ENCODE data around the gene SHISA9. TPM values are rescaled to one million over a fixed set of nuclear protein-coding genes. Genes with fewer than 3 reads are reported as not detected.

Gene SHISA9
- total and polyA plus RNA-seq, 12 donors: 0.04 to 0.96 (median 0.13) TPM; not detected in 3

DNA sequence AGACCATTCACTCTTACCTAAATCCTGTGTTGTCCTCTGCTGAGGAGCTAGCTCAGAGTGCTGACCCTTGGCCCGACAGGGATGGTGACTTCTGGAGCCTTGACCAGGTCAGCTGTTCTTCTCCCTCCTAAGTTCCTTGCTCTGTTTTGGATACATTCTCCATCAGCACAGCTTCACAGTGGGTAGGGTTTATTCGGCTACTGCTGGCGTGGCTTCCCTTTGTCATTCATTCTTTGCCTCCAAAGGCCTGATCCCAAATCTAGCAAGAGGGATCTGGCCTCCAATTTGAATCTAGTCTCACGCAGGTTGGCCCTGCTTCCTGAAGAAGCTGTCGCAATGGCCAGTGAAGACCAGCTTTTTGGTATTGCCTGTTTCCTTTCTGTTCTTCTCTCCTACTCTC, 116.6 kb downstream of the SHISA9 start:
- Histone ChIP-seq H3K9me3 (no peaks in the 10 kb centered on the region), H3K27ac (no peak overlapping the region), H3K36me3 (no peaks in the 10 kb centered on the region), H3K27me3 (peaks cover 0 to 18% (median 1%) of the 10 kb centered on the region in 7 donors), H3K4me3 (no peak overlapping the region), H3K4me1 (no peaks in the 10 kb centered on the region)
- ATAC-seq: no peak
- 68% methylated on average over 5 of the region's 5 CpGs for WGBS, 2 donors
- TF ChIP-seq, protein P1, sequence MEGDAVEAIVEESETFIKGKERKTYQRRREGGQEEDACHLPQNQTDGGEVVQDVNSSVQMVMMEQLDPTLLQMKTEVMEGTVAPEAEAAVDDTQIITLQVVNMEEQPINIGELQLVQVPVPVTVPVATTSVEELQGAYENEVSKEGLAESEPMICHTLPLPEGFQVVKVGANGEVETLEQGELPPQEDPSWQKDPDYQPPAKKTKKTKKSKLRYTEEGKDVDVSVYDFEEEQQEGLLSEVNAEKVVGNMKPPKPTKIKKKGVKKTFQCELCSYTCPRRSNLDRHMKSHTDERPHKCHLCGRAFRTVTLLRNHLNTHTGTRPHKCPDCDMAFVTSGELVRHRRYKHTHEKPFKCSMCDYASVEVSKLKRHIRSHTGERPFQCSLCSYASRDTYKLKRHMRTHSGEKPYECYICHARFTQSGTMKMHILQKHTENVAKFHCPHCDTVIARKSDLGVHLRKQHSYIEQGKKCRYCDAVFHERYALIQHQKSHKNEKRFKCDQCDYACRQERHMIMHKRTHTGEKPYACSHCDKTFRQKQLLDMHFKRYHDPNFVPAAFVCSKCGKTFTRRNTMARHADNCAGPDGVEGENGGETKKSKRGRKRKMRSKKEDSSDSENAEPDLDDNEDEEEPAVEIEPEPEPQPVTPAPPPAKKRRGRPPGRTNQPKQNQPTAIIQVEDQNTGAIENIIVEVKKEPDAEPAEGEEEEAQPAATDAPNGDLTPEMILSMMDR (IDR thresholded peaks at IDR 0.05): no peak
- intact Hi-C loops (cut with DNase I): no loop called here
- no peak for DNase-seq

DNA sequence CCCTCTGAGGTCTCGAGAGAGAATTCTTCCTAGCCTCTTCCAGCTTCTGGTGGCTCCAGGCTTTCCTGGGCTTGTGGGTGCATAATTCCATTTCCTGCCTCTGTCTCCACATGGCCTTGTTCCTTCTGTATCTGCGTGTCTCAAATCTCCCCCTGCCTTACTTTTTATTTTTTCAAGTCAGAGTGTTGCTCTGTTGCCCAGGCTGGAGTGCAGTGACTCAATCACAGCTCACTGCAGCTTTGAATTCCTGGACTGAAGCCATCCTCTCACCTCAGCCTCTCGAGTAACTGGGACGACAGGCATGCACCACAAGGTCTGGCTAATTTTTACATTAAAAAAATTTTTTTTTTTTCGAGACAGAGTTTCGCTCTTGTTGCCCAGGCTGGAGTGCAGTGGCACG, 120.6 kb downstream of the SHISA9 start:
- Histone ChIP-seq H3K27ac (no peak overlapping the region), H3K4me3 (no peak overlapping the region), H3K4me1 (no peaks in the 10 kb centered on the region), H3K27me3 (peaks cover 0 to 7% (median 0%) of the 10 kb centered on the region in 7 donors), H3K9me3 (peaks cover 0 to 11% (median 0%) of the 10 kb centered on the region in 11 donors), H3K36me3 (no peaks in the 10 kb centered on the region)
- intact Hi-C loops (cut with DNase I): no loop called here
- TF ChIP-seq, protein P1 (IDR thresholded peaks at IDR 0.05): no peak
- no peak for DNase-seq
- ATAC-seq: no peak
- 77 to 79% methylated on average over 7 of the region's 7 CpGs for WGBS, 2 donors

DNA sequence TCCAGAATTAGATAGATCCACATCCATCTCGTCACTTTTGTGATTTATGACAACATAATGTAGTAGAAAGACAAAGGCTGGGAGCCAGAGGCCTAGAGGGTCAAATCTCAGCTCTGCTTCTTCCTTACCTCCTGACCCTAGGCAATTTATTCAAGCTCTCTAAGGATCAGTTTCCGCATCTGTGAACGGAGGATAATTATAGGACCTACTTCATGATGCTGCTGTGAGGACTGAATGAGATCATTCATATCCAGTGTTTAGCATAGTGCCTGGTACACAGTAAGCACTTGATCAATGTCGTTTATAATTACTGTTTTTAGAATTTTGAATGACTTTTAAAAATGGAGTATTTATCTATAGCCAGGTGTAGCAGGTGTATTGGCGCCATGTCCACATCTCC, 128.4 kb downstream of the SHISA9 start:
- Histone ChIP-seq H3K4me1 (no peaks in the 10 kb centered on the region), H3K27me3 (peaks cover 0 to 3% (median 0%) of the 10 kb centered on the region in 7 donors), H3K27ac (no peak overlapping the region), H3K9me3 (peaks cover 0 to 30% (median 0%) of the 10 kb centered on the region in 11 donors), H3K36me3 (no peaks in the 10 kb centered on the region), H3K4me3 (no peak overlapping the region)
- no peak for DNase-seq
- TF ChIP-seq, protein P1 (IDR thresholded peaks at IDR 0.05): no peak
- intact Hi-C loops (cut with DNase I): no loop called here
- no peak for ATAC-seq
- 65 to 67% methylated on average over 5 of the region's 5 CpGs for WGBS, 2 donors

- no peak for DNase-seq
- peaks cover 0 to 3% (median 0%) of the 10 kb centered on the region in 7 donors for H3K27me3 ChIP-seq
- no peak overlapping the region for H3K27ac ChIP-seq
- no peak for ATAC-seq
- no peaks in the 10 kb centered on the region for H3K4me1 ChIP-seq
- intact Hi-C loops (cut with DNase I): no loop called here
- H3K9me3 ChIP-seq: peaks cover 0 to 30% (median 0%) of the 10 kb centered on the region in 11 donors
- no peaks in the 10 kb centered on the region for H3K36me3 ChIP-seq
- no peak overlapping the region for H3K4me3 ChIP-seq
- TF ChIP-seq, protein P1 (IDR thresholded peaks at IDR 0.05): no peak
- 55 to 58% methylated on average over 6 of the region's 6 CpGs for WGBS, 2 donors
Observed at GRCh38 chr16:13030769-13031168, 129.4 kb downstream of the SHISA9 start.

Data from heart right ventricle (tissue), 16 donors.